Astrocyte (in vitro differentiated cells and primary cell): ENCODE results near the gene ARL5A.

Source experiments
- CTCF ChIP-seq: IDR thresholded peaks from 2 replicates; pipeline ENCODE4 v1.5.1; 2011; ENCODE audit warnings: low read depth, mild to moderate bottlenecking, inconsistent platforms, low read length, moderate library complexity; ENCODE audit not compliant: insufficient read depth
- EZH2 ChIP-seq: IDR thresholded peaks from 2 replicates; pipeline ENCODE4 v1.6.1; 2012; ENCODE audit warnings: mild to moderate bottlenecking, low read length, inconsistent platforms; ENCODE audit not compliant: insufficient read depth

- no peak for TF ChIP-seq CTCF
- TF ChIP-seq EZH2, result no peak
These were observed 45.7 kb downstream of the ARL5A start for GRCh38 chr2:151782378-151783132.
